H9 (cell line): ENCODE measurements around the gene NLN. TPM values are rescaled to one million over a fixed set of nuclear protein-coding genes. Genes with fewer than 3 reads are reported as not detected.

Source experiments
- DNase-seq: peaks from one replicate; pipeline ENCODE4 v3.0.0-alpha.2; 2017
- H2AFZ ChIP-seq: one replicate; pipeline ENCODE4 v1.6.1; 2013; ENCODE audit warnings: mild to moderate bottlenecking, low read length, control low read depth, moderate library complexity
- H2AK5ac ChIP-seq: 2 replicates; pipeline ENCODE4 v1.6.1; 2013; ENCODE audit warnings: low read length, control low read depth, mixed read lengths; ENCODE audit not compliant: insufficient read length
- H2BK120ac ChIP-seq: one replicate; pipeline ENCODE4 v1.6.1; 2013; ENCODE audit warnings: low read depth, mild to moderate bottlenecking, low read length, control low read depth, inconsistent platforms; ENCODE audit not compliant: poor library complexity, severe bottlenecking
- H2BK12ac ChIP-seq: 2 replicates; pipeline ENCODE4 v1.6.1; 2013; ENCODE audit warnings: low read length, control low read depth, mixed read lengths, low read depth; ENCODE audit not compliant: insufficient read length
- H2BK15ac ChIP-seq: 2 replicates; pipeline ENCODE4 v1.6.1; 2013; ENCODE audit warnings: low read depth, low read length, control low read depth
- H2BK20ac ChIP-seq: one replicate; pipeline ENCODE4 v1.6.1; 2013; ENCODE audit warnings: low read depth, mild to moderate bottlenecking, low read length, control low read depth, inconsistent platforms; ENCODE audit not compliant: poor library complexity, severe bottlenecking
- H2BK5ac ChIP-seq: 2 replicates; pipeline ENCODE4 v1.6.1; 2013; ENCODE audit warnings: low read length, control low read depth, mixed read lengths; ENCODE audit not compliant: insufficient read length
- H3K14ac ChIP-seq: 2 replicates; pipeline ENCODE4 v1.6.1; 2013; ENCODE audit warnings: low read length, control low read depth; ENCODE audit not compliant: insufficient read depth
- H3K18ac ChIP-seq: 2 replicates; pipeline ENCODE4 v1.6.1; 2013; ENCODE audit warnings: low read depth, mild to moderate bottlenecking, mixed read lengths, low read length, control low read depth; ENCODE audit not compliant: insufficient read length
- H3K23ac ChIP-seq: 2 replicates; pipeline ENCODE4 v1.6.1; 2013; ENCODE audit warnings: low read length, control low read depth, mixed read lengths, low read depth; ENCODE audit not compliant: insufficient read length
- H3K23me2 ChIP-seq: 2 replicates; pipeline ENCODE4 v1.6.1; 2013; ENCODE audit warnings: low read depth, mild to moderate bottlenecking, mixed read lengths, low read length, control low read depth; ENCODE audit not compliant: insufficient read length, poor library complexity, severe bottlenecking
- H3K27ac ChIP-seq: 2 replicates; pipeline ENCODE4 v1.5.1; 2013; ENCODE audit warnings: low read length, control low read depth, mixed read lengths, low read depth; ENCODE audit not compliant: insufficient read length
- H3K27me3 ChIP-seq: 2 replicates; pipeline ENCODE4 v1.6.1; 2013; ENCODE audit warnings: low read length, control low read depth, inconsistent platforms; ENCODE audit not compliant: insufficient read depth
- H3K4ac ChIP-seq: 2 replicates; pipeline ENCODE4 v1.6.1; 2013; ENCODE audit warnings: low read depth, mild to moderate bottlenecking, control low read depth, inconsistent platforms, low read length, moderate library complexity
- H3K4me1 ChIP-seq: 2 replicates; pipeline ENCODE4 v1.6.1; 2013; ENCODE audit warnings: low read length, control low read depth, inconsistent platforms; ENCODE audit not compliant: insufficient read depth
- H3K4me2 ChIP-seq: 2 replicates; pipeline ENCODE4 v1.6.1; 2013; ENCODE audit warnings: low read length, control low read depth, mixed read lengths; ENCODE audit not compliant: insufficient read length, insufficient read depth
- H3K56ac ChIP-seq: 2 replicates; pipeline ENCODE4 v1.6.1; 2013; ENCODE audit warnings: low read depth, mild to moderate bottlenecking, mixed read lengths, low read length, control low read depth; ENCODE audit not compliant: insufficient read length
- H3K79me1 ChIP-seq: 2 replicates; pipeline ENCODE4 v1.6.1; 2013; ENCODE audit warnings: low read depth, mild to moderate bottlenecking, moderate library complexity, low read length, control low read depth, inconsistent platforms; ENCODE audit not compliant: insufficient read depth, poor library complexity, severe bottlenecking
- H3K79me2 ChIP-seq: 2 replicates; pipeline ENCODE4 v1.6.1; 2013; ENCODE audit warnings: low read length, control low read depth, inconsistent platforms; ENCODE audit not compliant: insufficient read depth
- H3K9ac ChIP-seq: 2 replicates; pipeline ENCODE4 v1.6.1; 2013; ENCODE audit warnings: low read length, control low read depth, mixed read lengths; ENCODE audit not compliant: insufficient read length; ENCODE audit errors: extremely low read depth
- H3K9me3 ChIP-seq: one replicate; pipeline ENCODE4 v1.6.1; 2013; ENCODE audit warnings: low read depth, low read length, inconsistent platforms; ENCODE audit not compliant: control insufficient read depth
- H3T11ph ChIP-seq: one replicate; pipeline ENCODE4 v1.6.1; 2013; ENCODE audit warnings: mild to moderate bottlenecking, low read length, control low read depth, inconsistent platforms
- H4K20me1 ChIP-seq: one replicate; pipeline ENCODE4 v1.6.1; 2013; ENCODE audit not compliant: control insufficient read depth, insufficient read length, insufficient read depth
- H4K5ac ChIP-seq: 2 replicates; pipeline ENCODE4 v1.6.1; 2013; ENCODE audit warnings: low read depth, mild to moderate bottlenecking, mixed read lengths, low read length, control low read depth; ENCODE audit not compliant: insufficient read length
- H4K8ac ChIP-seq: replicated peaks from 2 replicates; pipeline ENCODE4 v1.6.1; 2013; ENCODE audit warnings: low read length, control low read depth, mixed read lengths, low read depth; ENCODE audit not compliant: insufficient read length
- H4K91ac ChIP-seq: 2 replicates; pipeline ENCODE4 v1.6.1; 2013; ENCODE audit warnings: low read depth, mild to moderate bottlenecking, moderate library complexity, mixed read lengths, low read length, control low read depth; ENCODE audit not compliant: insufficient read length
- H3K27ac Mint-ChIP-seq, 3 experiments: 2 replicates in 2 of 3; 3 replicates in 1 of 3; pipeline ENCODE4 v1.8.0; 2020 to 2021; ENCODE audit warnings: mixed read lengths in 3 of 3, mild to moderate bottlenecking in 1 of 3, moderate library complexity in 1 of 3
- H3K27me3 Mint-ChIP-seq: 2 replicates; pipeline ENCODE4 v1.8.0; 2021; ENCODE audit warnings: low read depth, mild to moderate bottlenecking, moderate library complexity, mixed read lengths
- H3K36me3 Mint-ChIP-seq, 3 experiments: 2 replicates in 2 of 3; 3 replicates in 1 of 3; pipeline ENCODE4 v1.8.0; 2020 to 2021; ENCODE audit warnings: low read depth in 3 of 3, mixed read lengths in 3 of 3; ENCODE audit not compliant: insufficient read depth in 1 of 3
- H3K4me1 Mint-ChIP-seq, 2 experiments: 2 replicates each; pipeline ENCODE4 v1.8.0; 2020; ENCODE audit warnings: mixed read lengths in 2 of 2
- H3K4me3 Mint-ChIP-seq, 2 experiments: 2 replicates in 1 of 2; 3 replicates in 1 of 2; pipeline ENCODE4 v1.8.0; 2020 to 2021; ENCODE audit warnings: mild to moderate bottlenecking in 2 of 2, mixed read lengths in 2 of 2, moderate library complexity in 1 of 2
- H3K9me3 Mint-ChIP-seq, 2 experiments: 2 replicates in 1 of 2; 3 replicates in 1 of 2; pipeline ENCODE4 v1.8.0; 2020; ENCODE audit warnings: mild to moderate bottlenecking in 2 of 2, mixed read lengths in 2 of 2, moderate library complexity in 1 of 2
- WGBS: extraction: QIAGEN DNeasy Blood & Tissue Kit; methylation state at CpG from one replicate; pipeline ENCODE4 v1.1.7; 2013; ENCODE audit warnings: missing lambda C conversion rate, low lambda C conversion rate, mixed read lengths; ENCODE audit not compliant: insufficient read length; ENCODE audit errors: extremely low coverage; 5-methylcytosine and 5-hydroxymethylcytosine counted together
- total RNA-seq: library from RNA; stranded (reverse); gene quantifications from 2 replicates; pipeline ENCODE4 v1.2.1, GENCODE V29; 2021
- TF ChIP-seq, protein P1 (sequence below): fragments of 200-600 bp; sonication (generic); conservative IDR thresholded peaks from 3 replicates; pipeline ENCODE4 v1.8.0; 2021; ENCODE audit warnings: antibody characterized with exemption, mild to moderate bottlenecking

The NLN gene
- total RNA-seq, 1 experiment from 2014 or later: 137 TPM

DNA sequence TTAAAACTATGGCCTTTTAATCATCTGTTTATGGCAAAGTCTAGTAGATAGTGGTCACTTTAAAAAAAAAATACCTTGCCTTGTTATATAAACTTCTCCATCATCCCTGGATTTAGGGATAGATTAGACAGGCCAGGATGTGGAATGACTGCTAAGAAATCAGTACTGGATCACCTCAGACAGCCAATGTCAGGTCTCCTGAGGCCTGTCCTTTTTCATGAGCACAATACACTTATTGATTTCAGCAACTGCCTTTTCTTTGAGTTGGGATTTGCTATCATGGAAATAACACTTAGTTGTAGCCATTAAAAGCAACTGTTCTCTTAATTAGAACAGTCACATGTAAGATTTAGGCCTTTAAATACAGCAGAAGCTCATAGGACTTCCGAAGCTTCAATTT is 77.9 kb downstream of the NLN start:
- Histone ChIP-seq H3K23ac (no peak overlapping the region), H4K20me1 (no peaks in the 10 kb centered on the region), H3K9ac (no peak overlapping the region), H4K8ac (no peak overlapping the region), H3K18ac (no peak overlapping the region), H3K23me2 (no peaks in the 10 kb centered on the region), H3K56ac (no peak overlapping the region), H2BK15ac (no peak overlapping the region), H2AFZ (no peak overlapping the region), H3K79me1 (no peaks in the 10 kb centered on the region), H3K79me2 (no peaks in the 10 kb centered on the region), H3K9me3 (peaks cover 4% of the 10 kb centered on the region), H3K27me3 (no peaks in the 10 kb centered on the region), H2BK120ac (no peak overlapping the region), H3K27ac (no peak overlapping the region), H3T11ph (no peak overlapping the region), H4K91ac (no peak overlapping the region), H2BK20ac (no peak overlapping the region), H2AK5ac (no peak overlapping the region), H3K4me2 (no peak overlapping the region), H4K5ac (no peak overlapping the region), H2BK12ac (no peak overlapping the region), H3K4me1 (no peaks in the 10 kb centered on the region), H3K14ac (no peak overlapping the region), H3K4ac (no peak overlapping the region), H2BK5ac (no peak overlapping the region)
- no peaks in the 10 kb centered on the region for H3K9me3 Mint-ChIP-seq
- H3K27me3 Mint-ChIP-seq: no peaks in the 10 kb centered on the region
- TF ChIP-seq, protein P1, sequence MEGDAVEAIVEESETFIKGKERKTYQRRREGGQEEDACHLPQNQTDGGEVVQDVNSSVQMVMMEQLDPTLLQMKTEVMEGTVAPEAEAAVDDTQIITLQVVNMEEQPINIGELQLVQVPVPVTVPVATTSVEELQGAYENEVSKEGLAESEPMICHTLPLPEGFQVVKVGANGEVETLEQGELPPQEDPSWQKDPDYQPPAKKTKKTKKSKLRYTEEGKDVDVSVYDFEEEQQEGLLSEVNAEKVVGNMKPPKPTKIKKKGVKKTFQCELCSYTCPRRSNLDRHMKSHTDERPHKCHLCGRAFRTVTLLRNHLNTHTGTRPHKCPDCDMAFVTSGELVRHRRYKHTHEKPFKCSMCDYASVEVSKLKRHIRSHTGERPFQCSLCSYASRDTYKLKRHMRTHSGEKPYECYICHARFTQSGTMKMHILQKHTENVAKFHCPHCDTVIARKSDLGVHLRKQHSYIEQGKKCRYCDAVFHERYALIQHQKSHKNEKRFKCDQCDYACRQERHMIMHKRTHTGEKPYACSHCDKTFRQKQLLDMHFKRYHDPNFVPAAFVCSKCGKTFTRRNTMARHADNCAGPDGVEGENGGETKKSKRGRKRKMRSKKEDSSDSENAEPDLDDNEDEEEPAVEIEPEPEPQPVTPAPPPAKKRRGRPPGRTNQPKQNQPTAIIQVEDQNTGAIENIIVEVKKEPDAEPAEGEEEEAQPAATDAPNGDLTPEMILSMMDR: no peak
- no CpG with 5 or more reads among the region's 1 CpG for WGBS
- H3K27ac Mint-ChIP-seq: no peak overlapping the region
- no peak for DNase-seq
- no peaks in the 10 kb centered on the region for H3K4me1 Mint-ChIP-seq
- no peak overlapping the region for H3K4me3 Mint-ChIP-seq
- H3K36me3 Mint-ChIP-seq: peaks cover 32 to 62% (median 53%) of the 10 kb centered on the region in 3 experiments
